GM19397 (cell line): ENCODE results near the gene LOXL3.
"Not testable (repeated sequence)": the region's sequence is repeated elsewhere in the genome, so short reads cannot be mapped to it uniquely, and the experiment has no call there.

ENCODE experiments used
- ATAC-seq: cut with Tn5 transposase; IDR thresholded peaks from one replicate; pipeline ENCODE4 v1.9.1; 2021; ENCODE audit warnings: mild to moderate bottlenecking, moderate library complexity; ENCODE audit not compliant: unreplicated experiment

The LOXL3 gene

GRCh38 chr2:74575320-74575719 is 21.6 kb upstream of the LOXL3 start:
- no peak for ATAC-seq

DNA sequence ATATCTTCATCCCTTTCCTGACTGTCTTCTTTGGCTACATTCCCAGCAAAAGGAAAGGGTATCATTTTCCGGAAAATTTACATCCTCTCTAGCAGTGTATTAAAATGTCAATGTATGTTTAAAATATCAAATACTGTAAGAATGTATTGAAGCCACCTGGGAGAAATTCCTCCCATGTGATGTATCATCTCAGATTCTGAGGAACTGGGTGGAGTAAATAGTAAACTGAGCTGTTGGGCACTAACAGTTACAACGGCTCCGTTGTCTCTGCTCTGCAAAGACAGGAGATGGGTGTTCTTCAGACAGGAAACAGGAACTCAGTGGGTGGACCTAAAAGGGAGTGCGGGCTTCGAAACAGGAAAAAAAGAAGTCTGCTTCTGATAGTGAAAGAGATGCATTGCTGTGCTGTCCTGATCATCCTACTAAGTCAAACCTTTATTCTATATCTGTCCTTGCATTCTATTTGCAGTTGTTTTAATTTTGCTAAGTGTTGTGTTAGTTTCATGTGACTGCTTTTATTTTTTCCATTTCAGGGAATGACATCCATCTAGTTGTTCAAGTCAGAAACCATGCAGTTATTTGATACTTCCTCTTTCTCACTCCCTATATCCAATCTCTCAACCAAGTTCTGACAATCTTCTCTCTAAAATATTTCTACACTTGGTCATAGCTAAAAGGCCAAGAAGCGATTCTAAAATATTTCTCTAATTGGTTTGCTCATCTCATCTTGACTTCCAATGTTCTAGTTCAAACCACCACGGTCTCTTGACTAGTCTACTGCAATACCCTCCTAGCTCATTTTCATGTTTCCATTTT is 20.2 kb upstream of the LOXL3 start:
- ATAC-seq, result peak; percentile 41

DNA sequence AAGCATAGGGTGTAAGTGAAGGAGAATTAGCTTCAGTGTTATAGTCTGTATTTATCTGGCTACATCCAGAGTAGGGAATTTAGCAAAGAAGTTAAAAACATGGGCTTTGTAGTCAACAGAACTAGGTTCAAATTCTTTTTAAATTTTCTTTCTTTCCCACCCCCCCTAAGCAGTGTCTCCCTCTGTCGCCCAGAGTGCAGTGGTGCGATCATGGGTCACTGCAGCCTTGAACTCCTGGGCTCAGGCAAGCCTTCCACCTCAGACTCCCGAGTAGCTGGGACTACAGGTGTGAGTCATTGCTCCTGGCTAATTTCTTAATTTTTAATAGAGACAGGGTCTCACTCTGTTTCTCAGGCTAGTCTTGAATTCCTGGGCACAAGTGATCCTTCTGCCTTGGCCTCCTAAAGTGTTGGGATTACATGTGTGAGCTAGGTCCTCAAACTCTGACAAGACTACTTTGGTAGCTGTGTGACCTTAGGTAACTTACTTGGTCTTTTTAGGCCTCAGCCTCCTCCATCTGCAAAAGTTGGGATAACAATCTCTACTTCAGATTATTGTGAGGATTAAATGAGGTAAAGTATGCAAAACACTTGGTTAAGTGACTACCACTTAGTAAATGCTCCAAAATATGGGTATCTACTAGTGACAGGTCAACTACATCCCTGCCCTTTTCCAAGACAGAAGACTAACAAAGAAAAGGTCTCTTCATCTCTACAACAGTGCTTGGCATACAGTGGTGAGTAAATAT is 18.6 kb upstream of the LOXL3 start:
- no peak for ATAC-seq

GRCh38 chr2:74571058-74571457 is 17.3 kb upstream of the LOXL3 start:
- ATAC-seq, result peak; percentile 74

GRCh38 chr2:74569686-74570085 is 15.9 kb upstream of the LOXL3 start:
- ATAC-seq, result no peak

- no peak for ATAC-seq
These were observed 14.1 kb upstream of the LOXL3 start for GRCh38 chr2:74567881-74568280.

DNA sequence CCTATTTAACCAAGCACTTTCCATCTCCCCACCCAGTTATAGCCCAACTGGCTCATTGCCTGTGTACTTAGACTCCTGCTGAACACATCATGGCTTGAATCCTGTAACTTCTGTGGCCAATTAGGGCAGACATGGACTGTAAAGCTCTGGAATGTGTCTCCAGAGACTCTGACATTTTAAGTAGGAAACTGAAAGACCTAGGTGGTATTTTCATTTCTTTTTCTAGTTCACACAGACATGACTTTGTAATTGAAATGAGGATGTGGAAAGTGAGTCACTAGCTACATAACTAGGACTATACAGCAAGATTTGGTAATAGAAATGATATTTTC is 13.0 kb upstream of the LOXL3 start:
- ATAC-seq, result no peak

DNA sequence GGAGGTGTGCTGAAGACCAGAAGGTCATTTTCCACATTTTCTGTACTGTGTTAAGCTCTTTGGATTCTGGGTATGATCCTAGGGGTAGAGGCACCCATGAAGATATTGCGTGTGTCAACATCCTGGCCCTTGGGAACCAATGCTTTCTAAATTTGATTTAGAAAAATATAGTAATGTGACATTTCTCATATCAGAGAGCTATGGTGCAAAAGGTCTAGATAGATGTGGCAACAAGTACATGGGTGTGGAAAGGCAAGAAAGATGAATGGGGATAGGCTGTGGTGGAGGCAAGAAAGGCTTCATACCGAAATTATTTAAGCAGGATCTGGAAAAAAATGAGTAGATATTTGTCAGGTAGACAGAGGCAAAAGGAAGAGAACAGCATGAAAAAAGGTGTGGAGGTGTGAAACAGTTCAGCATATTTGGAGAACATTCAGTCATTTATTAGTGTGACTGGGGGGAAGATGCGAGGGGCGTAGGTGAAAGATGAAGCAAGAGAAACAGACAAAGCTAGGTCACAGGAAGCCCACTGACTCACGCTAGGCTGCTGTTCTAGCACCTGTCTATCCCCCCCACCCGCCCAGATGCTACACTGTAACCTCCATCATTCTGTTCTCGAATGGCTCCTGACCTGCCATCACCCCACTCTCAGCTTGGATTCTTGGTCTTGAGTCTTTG is 12.5 kb upstream of the LOXL3 start:
- ATAC-seq, result no peak

- no peak for ATAC-seq
These were observed 10.5 kb upstream of the LOXL3 start for GRCh38 chr2:74564222-74564621.

DNA sequence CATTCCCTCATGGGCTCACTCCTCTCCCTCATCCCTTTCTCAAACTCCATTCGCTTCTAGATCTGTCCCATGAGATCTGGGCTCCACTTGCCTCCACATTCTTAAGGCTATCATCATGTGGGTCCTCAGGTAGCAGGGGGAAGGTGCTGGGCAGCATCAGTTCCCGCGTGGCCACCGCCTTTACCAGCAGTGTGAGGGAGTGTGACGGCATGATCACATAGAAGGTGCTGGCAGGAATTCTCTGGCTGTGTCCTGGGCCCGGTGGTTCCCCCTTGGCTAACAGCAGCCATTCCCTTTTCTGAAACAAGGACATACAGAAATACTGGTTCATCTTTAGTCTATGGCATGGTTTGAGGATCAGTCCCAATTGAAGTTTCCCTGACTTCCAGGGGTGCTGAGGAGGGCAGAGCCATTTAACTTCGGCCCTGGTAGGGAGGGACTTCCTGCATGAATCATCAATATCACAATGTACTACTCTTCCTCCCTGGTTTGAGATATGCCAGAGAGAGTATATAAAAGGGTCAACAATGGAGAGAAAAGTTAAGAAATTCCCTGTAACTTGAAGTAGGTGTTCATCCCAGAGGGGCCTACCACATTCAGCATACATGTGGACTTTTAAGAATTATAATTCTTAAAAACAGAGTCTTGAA is 8.5 kb upstream of the LOXL3 start:
- ATAC-seq, result no peak

GRCh38 chr2:74561022-74561421 is 7.3 kb upstream of the LOXL3 start:
- not testable (repeated sequence) for ATAC-seq

DNA sequence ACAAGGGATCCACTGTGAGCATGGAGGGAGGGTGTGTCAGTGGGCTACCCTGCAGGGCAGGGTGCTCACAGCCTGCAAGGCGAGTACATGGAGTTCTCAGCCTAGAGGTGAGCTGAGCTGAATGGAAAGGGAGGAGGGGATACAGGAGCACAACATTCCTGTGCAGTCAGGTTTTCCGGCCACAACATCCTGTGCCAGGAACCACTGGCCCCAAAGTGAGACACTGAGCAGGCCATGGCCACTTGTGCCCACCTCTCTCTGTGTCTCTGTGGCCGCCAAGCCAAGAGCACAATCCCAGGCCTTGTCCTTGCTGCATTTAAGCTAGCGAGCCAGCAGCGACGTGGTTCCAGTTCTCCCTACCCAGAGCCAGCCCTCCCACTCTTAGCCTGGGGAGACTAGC is 6.8 kb upstream of the LOXL3 start:
- ATAC-seq, result no peak

GRCh38 chr2:74559912-74560311 is 6.2 kb upstream of the LOXL3 start:
- no peak for ATAC-seq

DNA sequence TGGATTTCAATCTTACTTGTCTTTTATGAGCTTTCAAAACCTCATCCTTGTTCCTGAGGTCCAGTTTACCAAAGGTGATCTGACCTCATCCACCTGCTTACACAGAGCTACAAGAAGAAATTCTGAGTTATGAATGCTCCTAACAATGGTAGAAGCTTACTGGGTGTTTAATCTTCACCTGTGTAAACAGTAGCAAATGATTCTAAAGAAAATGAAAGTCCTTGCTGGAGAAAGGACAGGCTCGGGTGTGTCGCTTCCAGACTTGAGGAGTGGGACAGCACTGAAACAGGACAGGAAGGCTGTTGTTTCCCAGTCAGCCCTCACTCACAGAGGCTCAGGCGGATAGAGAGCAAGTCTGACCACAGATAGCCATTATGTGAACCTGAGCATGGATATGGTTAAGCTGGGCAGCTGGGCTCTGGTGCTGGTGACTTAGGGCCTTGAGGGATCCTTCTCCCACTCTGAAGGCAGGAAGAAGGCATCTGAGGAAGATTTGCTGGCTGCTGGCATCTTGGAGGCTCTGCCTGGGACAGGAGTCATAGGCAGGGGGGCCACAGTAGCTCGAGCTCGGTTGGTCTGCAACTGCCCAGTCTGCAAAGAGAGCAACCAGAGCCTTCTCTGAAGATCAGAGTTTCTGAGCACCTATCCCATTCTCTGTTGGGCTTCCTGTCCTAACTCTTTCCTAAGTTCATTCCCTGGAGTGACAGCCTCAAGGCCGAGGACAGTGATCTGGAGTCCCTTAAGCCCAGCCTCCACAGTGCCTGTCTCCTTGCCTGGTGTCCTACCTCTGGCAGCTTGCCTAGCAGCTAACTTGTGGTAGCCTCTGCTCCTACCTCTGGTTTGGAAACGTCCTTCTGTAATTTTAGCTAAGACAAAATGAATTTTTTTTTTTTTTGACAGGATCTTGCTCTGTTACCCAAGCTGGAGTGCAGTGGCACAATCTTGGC is 4.8 kb upstream of the LOXL3 start:
- no peak for ATAC-seq

- ATAC-seq, result no peak
These were observed 3.2 kb upstream of the LOXL3 start for GRCh38 chr2:74556831-74557370.

DNA sequence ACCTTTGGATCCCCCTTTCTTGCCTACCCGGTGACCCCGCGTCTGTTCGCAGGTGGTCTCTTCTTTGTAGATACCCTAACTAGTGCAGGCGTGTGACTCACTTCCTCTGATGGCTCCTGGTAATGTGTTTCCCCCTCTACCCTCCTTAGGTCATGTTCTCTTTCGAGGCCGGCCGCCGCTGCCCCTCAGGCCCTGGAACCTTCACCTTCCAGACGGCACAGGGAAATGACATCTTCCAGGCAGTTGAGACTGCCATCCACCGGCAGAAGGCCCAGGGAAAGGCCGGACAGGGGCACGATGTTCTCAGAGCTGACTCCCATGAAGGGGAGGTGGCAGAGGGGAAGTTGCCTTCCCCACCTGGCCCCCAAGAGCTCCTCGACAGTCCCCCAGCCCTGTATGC is 2.4 kb upstream of the LOXL3 start:
- ATAC-seq, result no peak

DNA sequence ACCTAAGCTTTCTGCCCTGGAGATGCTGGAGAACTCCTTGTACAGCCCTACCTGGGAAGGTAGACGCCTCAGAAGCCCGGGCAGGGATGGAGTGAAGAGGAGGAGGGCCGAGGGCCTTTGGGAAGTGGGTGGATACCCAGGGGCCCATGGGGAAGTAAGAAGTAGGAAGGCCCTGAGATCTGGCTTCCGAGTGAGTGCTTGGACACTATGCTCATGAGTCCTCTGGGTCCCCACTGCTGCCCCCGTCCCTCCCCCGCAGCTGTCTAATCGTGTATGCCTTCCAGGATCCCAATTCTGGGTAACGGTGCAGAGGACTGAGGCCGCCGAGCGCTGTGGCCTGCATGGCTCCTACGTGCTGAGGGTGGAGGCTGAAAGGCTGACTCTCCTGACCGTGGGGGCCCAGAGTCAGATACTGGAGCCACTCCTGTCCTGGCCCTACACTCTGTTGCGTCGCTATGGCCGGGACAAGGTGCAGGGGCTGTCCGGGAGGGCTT is 1.9 kb upstream of the LOXL3 start:
- no peak for ATAC-seq

GRCh38 chr2:74554820-74555531 is 1.2 kb upstream of the LOXL3 start:
- peak; percentile 46 for ATAC-seq
